SK-N-SH (cell line): ENCODE measurements around the gene DSC3. TPM values are rescaled to one million over a fixed set of nuclear protein-coding genes. Genes with fewer than 3 reads are reported as not detected.

Source experiments
- CTCF ChIA-PET: fragments of 300-600, 350-600 bp; formaldehyde crosslinking; extraction: SDS; loops from one replicate; lab custom pipeline; 2021; lab: Yijun Ruan, JAX
- POLR2A ChIA-PET: fragments of 350-600 bp; sonication (Branson Sonifier 250); formaldehyde crosslinking; extraction: SDS; loops from one replicate; lab custom pipeline; 2020; ENCODE audit warnings: antibody characterized with exemption, inconsistent platforms; lab: Yijun Ruan, JAX
- DNase-seq: peaks from one replicate; pipeline ENCODE4 v3.0.0; 2012
- H2AFZ ChIP-seq: fragments of 200-600 bp; sonication (generic); 2 replicates; pipeline ENCODE4 v1.8.1; 2016; ENCODE audit warnings: antibody characterized with exemption, mild to moderate bottlenecking, low read depth
- H3F3A ChIP-seq: fragments of 200-600 bp; sonication (generic); replicated peaks from 2 replicates; pipeline ENCODE3; 2016; ENCODE audit warnings: antibody characterized with exemption, mild to moderate bottlenecking; ENCODE audit not compliant: insufficient read depth
- H3K27ac ChIP-seq, 2 experiments: fragments of 200-500 bp in 1 of 2; fragments of 200-600 bp in 1 of 2; sonication (Bioruptor generic) in 1 of 2; sonication (generic), shearing (Covaris generic) in 1 of 2; 2 replicates each; pipeline versions ENCODE4 v1.5.1 to v1.6.1; 2014 to 2016; ENCODE audit warnings: low read depth in 2 of 2, inconsistent platforms in 1 of 2, low read length in 1 of 2, mild to moderate bottlenecking in 1 of 2, mixed read lengths in 1 of 2
- H3K27me3 ChIP-seq: fragments of 200-600 bp; sonication (generic), shearing (Covaris generic); 2 replicates; pipeline ENCODE4 v1.6.1; 2016; ENCODE audit warnings: mixed run types; ENCODE audit not compliant: insufficient read depth
- H3K36me3 ChIP-seq, 2 experiments: fragments of 200-500 bp in 1 of 2; fragments of 200-600 bp in 1 of 2; sonication (Bioruptor generic) in 1 of 2; sonication (generic) in 1 of 2; replicated peaks in 1 of 2; 2 replicates each; pipeline versions ENCODE3 to v1.5.1; 2014 to 2016; ENCODE audit warnings: low read length in 1 of 2, mild to moderate bottlenecking in 1 of 2; ENCODE audit not compliant: insufficient read depth in 2 of 2, control insufficient read depth in 1 of 2
- H3K4me1 ChIP-seq, 2 experiments: fragments of 200-500 bp in 1 of 2; fragments of 200-600 bp in 1 of 2; sonication (Bioruptor generic) in 1 of 2; sonication (generic), shearing (Covaris generic) in 1 of 2; 2 replicates each; pipeline versions ENCODE4 v1.5.1 to v1.6.1; 2014 to 2016; ENCODE audit warnings: low read depth in 1 of 2, low read length in 1 of 2, mixed run types in 1 of 2; ENCODE audit not compliant: insufficient read depth in 2 of 2, control insufficient read depth in 1 of 2
- H3K4me2 ChIP-seq: fragments of 200-600 bp; sonication (generic), shearing (Covaris generic); 2 replicates; pipeline ENCODE4 v1.6.1; 2017; ENCODE audit warnings: mixed run types
- H3K4me3 ChIP-seq, 2 experiments: fragments of 200-500 bp in 1 of 2; fragments of 200-600 bp in 1 of 2; sonication (Bioruptor generic) in 1 of 2; sonication (generic), shearing (Covaris generic) in 1 of 2; 2 replicates each; pipeline versions ENCODE4 v1.5.1 to v1.8.1; 2014 to 2016; ENCODE audit warnings: low read depth in 2 of 2, inconsistent platforms in 1 of 2, low read length in 1 of 2, mild to moderate bottlenecking in 1 of 2, mixed read lengths in 1 of 2, moderate library complexity in 1 of 2
- H3K79me2 ChIP-seq: fragments of 200-600 bp; sonication (generic); 2 replicates; pipeline ENCODE4 v1.8.1; 2017; ENCODE audit warnings: mild to moderate bottlenecking; ENCODE audit not compliant: insufficient read depth
- H3K9ac ChIP-seq: fragments of 200-600 bp; sonication (generic); 2 replicates; pipeline ENCODE4 v1.6.1; 2017; ENCODE audit warnings: mixed run types
- H3K9me2 ChIP-seq: fragments of 200-600 bp; sonication (generic); 2 replicates; pipeline ENCODE4 v1.6.1; 2017; ENCODE audit warnings: mixed run types
- H3K9me3 ChIP-seq: fragments of 200-600 bp; sonication (generic); 2 replicates; pipeline ENCODE4 v1.6.1; 2017; ENCODE audit warnings: mixed run types, mild to moderate bottlenecking, moderate library complexity
- H4K20me1 ChIP-seq: fragments of 200-600 bp; sonication (generic); 2 replicates; pipeline ENCODE4 v1.6.1; 2017; ENCODE audit warnings: mild to moderate bottlenecking, mixed run types; ENCODE audit not compliant: insufficient read depth
- FOXJ3 ChIP-seq: sonication (generic); formaldehyde crosslinking; IDR thresholded peaks from 2 replicates; pipeline ENCODE4 v1.5.1; 2020; ENCODE audit warnings: mild to moderate bottlenecking, missing genetic modification reagents
- IRF3 ChIP-seq: fragments of 150-350 bp; IDR thresholded peaks from 2 replicates; pipeline ENCODE4 v1.6.1; 2016; ENCODE audit warnings: mild to moderate bottlenecking, low read depth, low read length
- JUND ChIP-seq: IDR thresholded peaks from 2 replicates; pipeline ENCODE4 v1.4.0; 2012
- POLR2AphosphoS5 ChIP-seq: IDR thresholded peaks from 2 replicates; pipeline ENCODE4 v1.6.1; 2012; ENCODE audit warnings: low read depth, low read length
- REST ChIP-seq: IDR thresholded peaks from 2 replicates; pipeline ENCODE4 v1.6.1; 2012; ENCODE audit warnings: mild to moderate bottlenecking, low read depth, low read length, moderate library complexity
- RXRA ChIP-seq: IDR thresholded peaks from 2 replicates; pipeline ENCODE4 v1.4.0; 2012; ENCODE audit warnings: low read depth, mild to moderate bottlenecking, borderline replicate concordance
- TCF12 ChIP-seq: IDR thresholded peaks from 2 replicates; pipeline ENCODE4 v1.4.0; 2012
- USF1 ChIP-seq: IDR thresholded peaks from 2 replicates; pipeline ENCODE4 v1.4.0; 2012; ENCODE audit warnings: low read depth, borderline replicate concordance
- YY1 ChIP-seq: IDR thresholded peaks from 2 replicates; pipeline ENCODE4 v1.4.0; 2012; ENCODE audit warnings: low read depth, mild to moderate bottlenecking
- ZBTB33 ChIP-seq: IDR thresholded peaks from 2 replicates; pipeline ENCODE4 v1.4.0; 2012; ENCODE audit warnings: low read depth, borderline replicate concordance
- WGBS: methylation state at CpG from one replicate; pipeline ENCODE4 v1.1.6; 2017; ENCODE audit warnings: low lambda C conversion rate; 5-methylcytosine and 5-hydroxymethylcytosine counted together
- polyA plus RNA-seq, 3 experiments: library from polyadenylated mRNA; depleted of rRNA; stranded (reverse); fragments of >200 nt; gene quantifications; 2 replicates each; pipeline ENCODE4 v1.2.3, GENCODE V29; 2012

Gene DSC3
- polyA plus RNA-seq, 1 of the 3 experiments (the other 2 are of a cell fraction) = not detected

GRCh38 chr18:31065036-31065773, 22.7 kb upstream of the DSC3 start:
- WGBS = 3% methylated on average over 6 of the region's 6 CpGs
- Histone ChIP-seq H3K9me3 (no peaks in the 10 kb centered on the region), H3K4me2 (no peak overlapping the region), H3K79me2 (no peaks in the 10 kb centered on the region), H3K9ac (no peak overlapping the region), H3F3A (no peaks in the 10 kb centered on the region), H3K27ac (no peak overlapping the region), H3K4me3 (no peak overlapping the region), H3K9me2 (no peaks in the 10 kb centered on the region)
- ChIA-PET POLR2A (no interaction called here), CTCF (no interaction called here)
- TF ChIP-seq REST (no peak), FOXJ3 (CRISPR knock-in tag) (no peak), IRF3 (no peak), RXRA (no peak), POLR2AphosphoS5 (no peak), USF1 (no peak), JUND (no peak), YY1 (no peak), ZBTB33 (no peak), TCF12 (no peak)
- TF ChIP-seq, all 33 proteins: peak for 0
- DNase-seq = no peak
- no peaks in the 10 kb centered on the region for H3K27me3 ChIP-seq
- H2AFZ ChIP-seq = no peak overlapping the region
- H3K4me1 ChIP-seq = no peaks in the 10 kb centered on the region
- H3K36me3 ChIP-seq = no peaks in the 10 kb centered on the region
- no peaks in the 10 kb centered on the region for H4K20me1 ChIP-seq
